ENCODE data around the gene LASP1.

Gene LASP1

GRCh38 chr17:38883592-38884526, 14.0 kb downstream of the LASP1 start:
- ATAC-seq, result no peak
- TF ChIP-seq, protein P1, sequence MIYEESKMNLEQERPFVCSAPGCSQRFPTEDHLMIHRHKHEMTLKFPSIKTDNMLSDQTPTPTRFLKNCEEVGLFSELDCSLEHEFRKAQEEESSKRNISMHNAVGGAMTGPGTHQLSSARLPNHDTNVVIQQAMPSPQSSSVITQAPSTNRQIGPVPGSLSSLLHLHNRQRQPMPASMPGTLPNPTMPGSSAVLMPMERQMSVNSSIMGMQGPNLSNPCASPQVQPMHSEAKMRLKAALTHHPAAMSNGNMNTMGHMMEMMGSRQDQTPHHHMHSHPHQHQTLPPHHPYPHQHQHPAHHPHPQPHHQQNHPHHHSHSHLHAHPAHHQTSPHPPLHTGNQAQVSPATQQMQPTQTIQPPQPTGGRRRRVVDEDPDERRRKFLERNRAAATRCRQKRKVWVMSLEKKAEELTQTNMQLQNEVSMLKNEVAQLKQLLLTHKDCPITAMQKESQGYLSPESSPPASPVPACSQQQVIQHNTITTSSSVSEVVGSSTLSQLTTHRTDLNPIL (CRISPR knock-in tag; IDR thresholded peaks at IDR 0.05; ENCODE audit: low read depth), result no peak
- TF ChIP-seq TCF4 (CRISPR knock-in tag; IDR thresholded peaks at IDR 0.05; ENCODE audit: borderline replicate concordance) (no peak), ZFP3 (CRISPR knock-in tag; IDR thresholded peaks at IDR 0.05) (no peak), ZNF8 (CRISPR knock-in tag; IDR thresholded peaks at IDR 0.05) (no peak), RARB (CRISPR knock-in tag; IDR thresholded peaks at IDR 0.05) (no peak), TOX (CRISPR knock-in tag; IDR thresholded peaks at IDR 0.05; ENCODE audit: borderline replicate concordance) (no peak), BACH2 (CRISPR knock-in tag; IDR thresholded peaks at IDR 0.05; ENCODE audit: borderline replicate concordance) (no peak), ARNTL (CRISPR knock-in tag; IDR thresholded peaks at IDR 0.05; ENCODE audit: borderline replicate concordance, low read depth) (no peak), GLIS3 (CRISPR knock-in tag; IDR thresholded peaks at IDR 0.05) (no peak), TSHZ2 (CRISPR knock-in tag; IDR thresholded peaks at IDR 0.05) (no peak)
- TF ChIP-seq, protein P2, sequence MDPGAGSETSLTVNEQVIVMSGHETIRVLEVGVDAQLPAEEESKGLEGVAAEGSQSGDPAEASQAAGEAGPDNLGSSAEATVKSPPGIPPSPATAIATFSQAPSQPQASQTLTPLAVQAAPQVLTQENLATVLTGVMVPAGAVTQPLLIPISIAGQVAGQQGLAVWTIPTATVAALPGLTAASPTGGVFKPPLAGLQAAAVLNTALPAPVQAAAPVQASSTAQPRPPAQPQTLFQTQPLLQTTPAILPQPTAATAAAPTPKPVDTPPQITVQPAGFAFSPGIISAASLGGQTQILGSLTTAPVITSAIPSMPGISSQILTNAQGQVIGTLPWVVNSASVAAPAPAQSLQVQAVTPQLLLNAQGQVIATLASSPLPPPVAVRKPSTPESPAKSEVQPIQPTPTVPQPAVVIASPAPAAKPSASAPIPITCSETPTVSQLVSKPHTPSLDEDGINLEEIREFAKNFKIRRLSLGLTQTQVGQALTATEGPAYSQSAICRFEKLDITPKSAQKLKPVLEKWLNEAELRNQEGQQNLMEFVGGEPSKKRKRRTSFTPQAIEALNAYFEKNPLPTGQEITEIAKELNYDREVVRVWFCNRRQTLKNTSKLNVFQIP (CRISPR knock-in tag; IDR thresholded peaks at IDR 0.05; ENCODE audit: borderline replicate concordance, low read depth), result no peak

GRCh38 chr17:38885044-38885727, 15.3 kb downstream of the LASP1 start:
- ATAC-seq, result no peak
- TF ChIP-seq CSRNP3 (CRISPR knock-in tag; IDR thresholded peaks at IDR 0.05) (no peak), TSHZ2 (CRISPR knock-in tag; IDR thresholded peaks at IDR 0.05) (no peak), ARNTL (CRISPR knock-in tag; IDR thresholded peaks at IDR 0.05; ENCODE audit: borderline replicate concordance, low read depth) (no peak), TOX (CRISPR knock-in tag; IDR thresholded peaks at IDR 0.05; ENCODE audit: borderline replicate concordance) (no peak), ZFP3 (CRISPR knock-in tag; IDR thresholded peaks at IDR 0.05) (no peak), ZFP30 (CRISPR knock-in tag; IDR thresholded peaks at IDR 0.05) (no peak), TCF4 (CRISPR knock-in tag; IDR thresholded peaks at IDR 0.05; ENCODE audit: borderline replicate concordance) (no peak), ZC3H10 (CRISPR knock-in tag; IDR thresholded peaks at IDR 0.05) (no peak), RARB (CRISPR knock-in tag; IDR thresholded peaks at IDR 0.05) (no peak), GLIS3 (CRISPR knock-in tag; IDR thresholded peaks at IDR 0.05) (no peak)
- TF ChIP-seq, protein P2 (CRISPR knock-in tag; IDR thresholded peaks at IDR 0.05; ENCODE audit: borderline replicate concordance, low read depth), result no peak

Data from SK-N-SH treated with all-trans-retinoic acid at 6 μM for 48 hours (cell line).